Esophagus squamous epithelium (tissue), 5 donors: Measurements from ENCODE around the gene ITFG2. TPM values are rescaled to one million over a fixed set of nuclear protein-coding genes. Genes with fewer than 3 reads are reported as not detected.
"Not testable (repeated sequence)": the region's sequence is repeated elsewhere in the genome, so short reads cannot be mapped to it uniquely, and the experiment has no call there.

Experiments
- DNase-seq: peaks from one replicate; lab custom pipeline; 2025; lab: John Stamatoyannopoulos, UW
- H3K27ac ChIP-seq, 4 donors: fragments of 200-600 bp; sonication (generic); one replicate each; pipeline ENCODE4 v1.5.1; 2016 to 2019; ENCODE audit warnings: mild to moderate bottlenecking in 1 of 4
- H3K27me3 ChIP-seq, 4 donors: fragments of 200-600 bp; sonication (generic); 1 replicate in 3 of 4; 2 replicates in 1 of 4; pipeline versions ENCODE4 v1.5.1 to v1.6.0; 2017 to 2021; ENCODE audit warnings: antibody characterized with exemption in 1 of 4
- H3K36me3 ChIP-seq, 3 donors: fragments of 200-600 bp; sonication (generic); one replicate each; pipeline ENCODE4 v1.5.1; 2016 to 2019
- H3K4me1 ChIP-seq, 3 donors: fragments of 200-600 bp; sonication (generic); one replicate each; pipeline ENCODE4 v1.5.1; 2017 to 2019
- H3K4me3 ChIP-seq, 4 donors: fragments of 200-600 bp; sonication (generic); 1 replicate in 3 of 4; 2 replicates in 1 of 4; pipeline ENCODE4 v1.5.1; 2016 to 2019; ENCODE audit warnings: mild to moderate bottlenecking in 2 of 4, moderate library complexity in 1 of 4
- H3K9me3 ChIP-seq, 3 donors: fragments of 200-600 bp; sonication (generic); one replicate each; pipeline ENCODE4 v1.5.1; 2016 to 2019
- CTCF ChIP-seq, 6 experiments: fragments of 450-650 bp in 4 of 6; fragments of 200-600 bp in 2 of 6; sonication (generic) in 2 of 6; IDR thresholded peaks; one replicate each; pipeline ENCODE4 v1.5.1; 2016 to 2019; ENCODE audit warnings: antibody characterized with exemption in 6 of 6, mild to moderate bottlenecking in 4 of 6, moderate library complexity in 4 of 6
- POLR2A ChIP-seq, 4 donors: fragments of 450-650 bp; IDR thresholded peaks; one replicate each; pipeline ENCODE4 v1.6.1; 2017; ENCODE audit warnings: antibody characterized with exemption in 4 of 4, mild to moderate bottlenecking in 4 of 4, moderate library complexity in 3 of 4
- WGBS, 2 donors: methylation state at CpG; one replicate each; pipeline ENCODE4 v1.1.5; 2018; 5-methylcytosine and 5-hydroxymethylcytosine counted together
- intact Hi-C: fragments of 100-400 bp; cut with DNase I; formaldehyde crosslinking; loops from one replicate; pipeline ENCODE4 v1.15.0; 2022
- total RNA-seq, 4 donors: library from RNA; depleted of rRNA; stranded (reverse); fragments of >200 nt; gene quantifications; one replicate each; pipeline ENCODE4 v1.1.0, GENCODE V29; 2016
- donor health status: DM: yes; HTN: yes; CAD: no.

ITFG2 gene
- total RNA-seq, 4 donors from 2014 or later = 14.3 to 27.5 (median 15.7) TPM

DNA sequence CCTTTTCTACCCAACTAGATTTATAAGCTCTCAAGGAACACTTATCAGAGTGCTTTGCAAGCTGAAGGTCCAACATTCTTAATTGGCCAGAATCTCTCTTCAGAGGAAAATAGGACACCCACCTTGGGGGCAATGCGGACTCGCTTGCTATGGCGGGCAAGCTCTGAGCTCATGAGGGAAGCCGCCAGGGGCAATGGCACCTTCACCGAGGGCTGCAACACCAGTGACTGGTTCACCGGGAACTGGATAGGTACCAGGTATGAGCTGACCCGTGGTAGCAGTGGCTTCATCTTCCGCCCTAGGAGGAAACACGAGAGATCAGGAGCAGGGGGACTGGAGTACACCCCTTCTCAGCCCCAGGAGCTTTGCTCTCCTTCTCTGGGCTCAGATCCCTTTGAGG is 51.7 kb downstream of the ITFG2 start:
- H3K9me3 ChIP-seq = no peaks in the 10 kb centered on the region
- H3K36me3 ChIP-seq = peaks cover 0 to 45% (median 3%) of the 10 kb centered on the region in 3 donors
- no peak overlapping the region for H3K27ac ChIP-seq
- DNase-seq = no peak
- 93 to 97% methylated on average over 3 to 4 of the region's 9 CpGs for WGBS, 2 donors
- no peak overlapping the region for H3K4me3 ChIP-seq
- TF ChIP-seq POLR2A (IDR thresholded peaks at IDR 0.05) (no peak), CTCF (IDR thresholded peaks at IDR 0.05) (no peak)
- H3K4me1 ChIP-seq = no peaks in the 10 kb centered on the region
- intact Hi-C loops = no loop called here
- H3K27me3 ChIP-seq = no peaks in the 10 kb centered on the region

GRCh38 chr12:2868986-2869632 is 56.6 kb downstream of the ITFG2 start:
- H3K4me1 ChIP-seq, H3K4me3 ChIP-seq, intact Hi-C loops, H3K27ac ChIP-seq, DNase-seq, H3K9me3 ChIP-seq, H3K27me3 ChIP-seq: not testable (repeated sequence)
- 84 to 97% methylated on average over 8 to 9 of the region's 9 CpGs for WGBS, 2 donors
- peaks cover 0 to 28% (median 0%) of the 10 kb centered on the region in 3 donors for H3K36me3 ChIP-seq

Other genes starting within 250 kb of the ITFG2 start
- gene FKBP4, start 17.7 kb upstream of the ITFG2 start, total RNA-seq = 10 to 100 TPM; 55.9 to 86.2 (median 62.8) TPM
- gene NRIP2, start 22.4 kb downstream of the ITFG2 start, total RNA-seq = 1 to 10 TPM in 1 of 4 donors, under 1 TPM in 1, not detected in 2; 0.38 to 1.6 TPM
- gene TEX52, start 44.4 kb downstream of the ITFG2 start, total RNA-seq = not detected
- 10 to 100 TPM in 3 of 4 donors, 1 to 10 TPM in 1; 5.9 to 28.7 (median 14.2) TPM for gene FOXM1, start 64.5 kb downstream of the ITFG2 start, total RNA-seq
- 10 to 100 TPM; 15.1 to 20.0 (median 18.6) TPM for gene RHNO1, start 64.6 kb downstream of the ITFG2 start, total RNA-seq
- gene TULP3, start 78.2 kb downstream of the ITFG2 start, total RNA-seq = 10 to 100 TPM; 13.1 to 26.1 (median 19.8) TPM
- 10 to 100 TPM; 10.7 to 16.6 (median 13.5) TPM for gene TEAD4, start 146.7 kb downstream of the ITFG2 start, total RNA-seq